Measurements from ENCODE around the gene BLOC1S3. TPM values are rescaled to one million over a fixed set of nuclear protein-coding genes. Genes with fewer than 3 reads are reported as not detected.

The BLOC1S3 gene
- total RNA-seq, 2 donors from 2014 or later = 9.4 to 11.3 TPM

DNA sequence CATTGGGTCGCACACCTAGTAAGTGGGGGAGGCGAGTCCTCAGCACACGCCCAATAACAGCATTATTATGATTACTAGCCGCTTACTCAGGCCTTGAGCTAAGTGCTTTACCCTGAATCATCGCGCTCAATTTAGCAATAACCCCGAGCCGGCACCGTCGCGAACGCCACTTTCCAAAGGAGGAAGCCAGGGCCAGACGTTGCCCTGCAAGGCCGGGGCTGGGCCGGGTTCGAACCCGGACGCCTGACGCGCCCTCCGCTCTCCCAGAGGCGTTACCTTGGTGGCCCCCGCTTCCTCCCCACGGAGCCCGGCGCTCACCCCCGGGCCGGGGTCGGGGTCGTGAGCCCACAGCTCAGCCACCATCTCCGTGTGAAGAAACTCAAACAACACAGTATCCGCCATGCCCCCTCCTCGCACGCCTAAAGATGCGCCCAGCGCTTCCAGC lies 745 bp upstream of the BLOC1S3 start, which contains the start of gene TRAPPC6A:
Gene TRAPPC6A (minus strand): TSS at position 421 of the 445 bp plus-strand sequence. CDS start 19 bp downstream, at position 402.
- Mint-ChIP-seq H3K9me3 (no peaks in the 10 kb centered on the region), H3K4me1 (peaks cover 2% of the 10 kb centered on the region), H3K4me3 (peak within 1 kb of the TSS; percentile 87), H3K27ac (peak within 1 kb of the TSS; percentile 95), H3K36me3 (ENCODE audit: low read depth) (peaks cover 4% of the 10 kb centered on the region), H3K27me3 (ENCODE audit: insufficient read depth) (peaks cover 1% of the 10 kb centered on the region)
- Histone ChIP-seq H3K9ac (ENCODE audit: extremely low read depth, low read length, poor library complexity, severe bottlenecking) (peak within 1 kb of the TSS; percentile 73), H3K27ac (ENCODE audit: low read depth, low read length) (peak within 1 kb of the TSS; percentile 66), H3K4me3 (ENCODE audit: low read length) (peak within 1 kb of the TSS; percentile 96), H3K27me3 (ENCODE audit: control insufficient read depth, insufficient read depth, low read length, poor library complexity, severe bottlenecking) (no peaks in the 10 kb centered on the region), H3K9me3 (ENCODE audit: control insufficient read depth, low read length) (no peaks in the 10 kb centered on the region), H3K4me1 (ENCODE audit: control insufficient read depth, insufficient read depth, low read length) (no peaks in the 10 kb centered on the region), H3K36me3 (ENCODE audit: control insufficient read depth, insufficient read depth, low read length) (peaks cover 8% of the 10 kb centered on the region)
- TF ChIP-seq, protein P1, sequence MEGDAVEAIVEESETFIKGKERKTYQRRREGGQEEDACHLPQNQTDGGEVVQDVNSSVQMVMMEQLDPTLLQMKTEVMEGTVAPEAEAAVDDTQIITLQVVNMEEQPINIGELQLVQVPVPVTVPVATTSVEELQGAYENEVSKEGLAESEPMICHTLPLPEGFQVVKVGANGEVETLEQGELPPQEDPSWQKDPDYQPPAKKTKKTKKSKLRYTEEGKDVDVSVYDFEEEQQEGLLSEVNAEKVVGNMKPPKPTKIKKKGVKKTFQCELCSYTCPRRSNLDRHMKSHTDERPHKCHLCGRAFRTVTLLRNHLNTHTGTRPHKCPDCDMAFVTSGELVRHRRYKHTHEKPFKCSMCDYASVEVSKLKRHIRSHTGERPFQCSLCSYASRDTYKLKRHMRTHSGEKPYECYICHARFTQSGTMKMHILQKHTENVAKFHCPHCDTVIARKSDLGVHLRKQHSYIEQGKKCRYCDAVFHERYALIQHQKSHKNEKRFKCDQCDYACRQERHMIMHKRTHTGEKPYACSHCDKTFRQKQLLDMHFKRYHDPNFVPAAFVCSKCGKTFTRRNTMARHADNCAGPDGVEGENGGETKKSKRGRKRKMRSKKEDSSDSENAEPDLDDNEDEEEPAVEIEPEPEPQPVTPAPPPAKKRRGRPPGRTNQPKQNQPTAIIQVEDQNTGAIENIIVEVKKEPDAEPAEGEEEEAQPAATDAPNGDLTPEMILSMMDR (conservative IDR thresholded peaks at IDR 0.05) = no peak
- no peak for DNase-seq
- WGBS, 2 experiments (ENCODE audit: insufficient coverage in 1 of 2, insufficient read length in 1 of 2) = 0 to 1% methylated on average over 17 to 36 of the region's 36 CpGs

DNA sequence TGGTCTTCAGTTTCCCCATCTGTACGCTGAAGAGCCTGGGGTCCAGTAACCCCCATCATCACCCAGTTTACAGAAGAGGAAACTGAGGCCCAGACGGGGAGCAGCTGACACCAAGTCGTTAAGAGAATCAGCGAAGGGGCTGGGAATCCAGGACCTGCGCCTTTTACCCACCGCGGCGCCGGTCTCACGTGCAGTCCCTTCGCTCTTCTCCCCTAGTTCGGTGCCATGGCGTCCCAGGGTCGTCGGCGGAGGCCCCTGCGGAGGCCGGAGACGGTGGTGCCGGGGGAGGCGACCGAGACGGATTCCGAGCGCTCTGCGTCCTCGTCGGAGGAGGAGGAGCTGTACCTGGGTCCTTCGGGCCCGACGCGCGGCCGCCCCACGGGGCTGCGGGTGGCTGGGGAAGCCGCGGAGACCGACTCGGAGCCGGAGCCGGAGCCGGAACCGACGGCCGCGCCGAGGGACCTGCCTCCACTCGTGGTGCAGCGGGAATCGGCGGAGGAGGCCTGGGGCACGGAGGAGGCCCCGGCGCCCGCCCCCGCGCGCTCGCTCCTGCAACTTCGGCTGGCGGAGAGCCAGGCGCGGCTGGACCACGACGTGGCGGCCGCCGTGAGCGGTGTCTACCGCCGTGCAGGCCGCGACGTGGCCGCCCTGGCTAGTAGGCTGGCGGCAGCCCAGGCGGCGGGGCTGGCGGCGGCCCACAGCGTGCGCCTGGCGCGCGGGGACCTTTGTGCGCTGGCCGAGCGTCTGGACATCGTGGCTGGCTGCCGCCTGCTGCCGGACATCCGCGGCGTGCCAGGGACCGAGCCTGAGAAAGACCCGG lies 698 bp downstream of the BLOC1S3 start:
- DNase-seq = peak; percentile 65
- Mint-ChIP-seq H3K27me3 (ENCODE audit: insufficient read depth) (peaks cover 2% of the 10 kb centered on the region), H3K4me1 (peaks cover 2% of the 10 kb centered on the region), H3K36me3 (ENCODE audit: low read depth) (peaks cover 4% of the 10 kb centered on the region), H3K9me3 (no peaks in the 10 kb centered on the region), H3K27ac (peak overlapping the region; percentile 95), H3K4me3 (peak overlapping the region; percentile 87)
- H3K9ac ChIP-seq (ENCODE audit: extremely low read depth, low read length, poor library complexity, severe bottlenecking) = peak overlapping the region; percentile 73
- TF ChIP-seq, protein P1 (conservative IDR thresholded peaks at IDR 0.05) = no peak
- peaks cover 8% of the 10 kb centered on the region for H3K36me3 ChIP-seq (ENCODE audit: control insufficient read depth, insufficient read depth, low read length)
- peak overlapping the region; percentile 92 for H3K4me3 ChIP-seq (ENCODE audit: low read length)
- no peaks in the 10 kb centered on the region for H3K27me3 ChIP-seq (ENCODE audit: control insufficient read depth, insufficient read depth, low read length, poor library complexity, severe bottlenecking)
- 1 to 4% methylated on average over 58 to 97 of the region's 97 CpGs for WGBS, 2 experiments (ENCODE audit: insufficient coverage in 1 of 2, insufficient read length in 1 of 2)
- no peak overlapping the region for H3K27ac ChIP-seq (ENCODE audit: low read depth, low read length)
- no peaks in the 10 kb centered on the region for H3K4me1 ChIP-seq (ENCODE audit: control insufficient read depth, insufficient read depth, low read length)
- H3K9me3 ChIP-seq (ENCODE audit: control insufficient read depth, low read length) = no peaks in the 10 kb centered on the region

DNA sequence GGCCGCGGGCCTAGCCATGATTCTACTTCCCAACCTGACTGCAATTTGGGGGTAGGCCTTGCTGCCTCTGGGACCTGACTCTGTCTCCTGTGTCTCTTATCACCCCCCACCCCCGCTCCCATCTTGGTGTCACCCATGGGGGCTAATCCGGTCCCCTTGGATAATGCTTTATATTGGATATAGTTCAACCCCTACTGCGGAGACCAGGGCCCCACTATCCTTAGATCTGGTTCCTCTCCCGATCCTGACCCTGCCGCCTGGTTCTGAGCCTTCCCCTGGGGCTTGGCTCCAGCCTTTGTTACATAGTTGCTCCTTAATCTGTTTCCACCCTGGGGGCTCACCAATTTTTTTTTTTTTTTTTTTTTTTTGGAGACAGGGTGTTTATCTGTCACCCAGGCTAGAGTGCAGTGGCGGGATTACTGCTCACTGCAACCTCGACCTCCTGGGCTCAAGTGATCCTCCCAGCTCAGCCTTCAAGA lies 1.3 kb downstream of the BLOC1S3 start:
- H3K36me3 Mint-ChIP-seq (ENCODE audit: low read depth) = peaks cover 4% of the 10 kb centered on the region
- no peaks in the 10 kb centered on the region for H3K9me3 Mint-ChIP-seq
- H3K4me3 Mint-ChIP-seq = peak overlapping the region; percentile 87
- no peak for DNase-seq
- Histone ChIP-seq H3K9me3 (ENCODE audit: control insufficient read depth, low read length) (no peaks in the 10 kb centered on the region), H3K27me3 (ENCODE audit: control insufficient read depth, insufficient read depth, low read length, poor library complexity, severe bottlenecking) (no peaks in the 10 kb centered on the region), H3K4me1 (ENCODE audit: control insufficient read depth, insufficient read depth, low read length) (no peaks in the 10 kb centered on the region), H3K27ac (ENCODE audit: low read depth, low read length) (no peak overlapping the region), H3K4me3 (ENCODE audit: low read length) (peak overlapping the region; percentile 92), H3K9ac (ENCODE audit: extremely low read depth, low read length, poor library complexity, severe bottlenecking) (peak overlapping the region; percentile 73), H3K36me3 (ENCODE audit: control insufficient read depth, insufficient read depth, low read length) (peaks cover 8% of the 10 kb centered on the region)
- peaks cover 2% of the 10 kb centered on the region for H3K27me3 Mint-ChIP-seq (ENCODE audit: insufficient read depth)
- peaks cover 2% of the 10 kb centered on the region for H3K4me1 Mint-ChIP-seq
- WGBS, 2 experiments (ENCODE audit: insufficient coverage in 1 of 2, insufficient read length in 1 of 2) = 69 to 80% methylated on average over 1 to 9 of the region's 9 CpGs
- no peak overlapping the region for H3K27ac Mint-ChIP-seq
- TF ChIP-seq, protein P1 (conservative IDR thresholded peaks at IDR 0.05) = no peak
